AG10803 (cell line): ENCODE data around the gene PNPO.

Experiments used
- DNase-seq: peaks from one replicate; pipeline ENCODE4 v3.0.0; 2010; ENCODE audit warnings: low read depth
- H3K4me3 ChIP-seq: 2 replicates; pipeline ENCODE4 v1.5.1; 2011; ENCODE audit warnings: mild to moderate bottlenecking, low read length, control low read depth
- CTCF ChIP-seq: conservative IDR thresholded peaks from 2 replicates; pipeline ENCODE4 v1.5.1; 2011; ENCODE audit warnings: mild to moderate bottlenecking, low read length, control low read depth, inconsistent platforms

Gene PNPO

GRCh38 chr17:47913050-47913449 lies 28.3 kb upstream of the PNPO start:
- no peak for DNase-seq
- H3K4me3 ChIP-seq, result no peak overlapping the region
- no peak for TF ChIP-seq CTCF

GRCh38 chr17:47914306-47914948 lies 26.9 kb upstream of the PNPO start:
- no peak overlapping the region for H3K4me3 ChIP-seq
- no peak for DNase-seq
- TF ChIP-seq CTCF, result no peak

- H3K4me3 ChIP-seq, result no peak overlapping the region
- TF ChIP-seq CTCF, result no peak
- no peak for DNase-seq
Measured at GRCh38 chr17:47915776-47916398, 25.5 kb upstream of the PNPO start.

- DNase-seq, result no peak
- H3K4me3 ChIP-seq, result no peak overlapping the region
- TF ChIP-seq CTCF, result no peak
Measured at GRCh38 chr17:47916489-47917208, 24.7 kb upstream of the PNPO start.

- TF ChIP-seq CTCF, result no peak
- no peak overlapping the region for H3K4me3 ChIP-seq
Measured at GRCh38 chr17:47917581-47917980, 23.8 kb upstream of the PNPO start.

GRCh38 chr17:47918006-47918405 lies 23.4 kb upstream of the PNPO start:
- TF ChIP-seq CTCF, result no peak
- no peak overlapping the region for H3K4me3 ChIP-seq
- DNase-seq, result no peak

More at GRCh38 chr17:47917581-47917980, 23.8 kb upstream of the PNPO start:
- DNase-seq, result no peak
